NCI-H2029 (cell line): ENCODE results near the gene COA7.

Experiments
- DNase-seq: peaks from one replicate; lab custom pipeline; 2025; lab: John Stamatoyannopoulos, UW

The COA7 gene

GRCh38 chr1:52669696-52670095 lies 28.5 kb downstream of the COA7 start:
- no peak for DNase-seq

DNA sequence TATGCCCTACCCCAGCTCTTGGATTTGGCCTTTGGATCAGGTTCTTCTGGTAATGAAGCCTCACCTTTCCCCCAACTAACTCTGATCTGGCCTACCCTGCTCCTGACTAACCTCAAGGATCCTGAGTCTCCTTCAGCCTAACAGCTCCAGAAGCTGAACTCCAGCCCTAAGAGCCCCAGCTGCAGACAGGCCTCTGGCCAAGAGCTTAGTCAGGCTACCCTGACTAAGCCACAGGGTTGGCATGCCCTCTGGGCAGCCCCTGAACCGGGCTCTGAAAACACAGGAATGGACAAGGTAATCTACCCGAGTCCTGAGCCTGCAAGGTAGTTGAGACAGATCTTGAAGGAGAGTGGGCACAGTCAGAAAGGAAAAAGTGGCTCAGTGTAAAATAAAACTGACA lies 29.4 kb downstream of the COA7 start:
- no peak for DNase-seq

GRCh38 chr1:52667984-52668383 lies 30.2 kb downstream of the COA7 start:
- no peak for DNase-seq

- DNase-seq = no peak
Measured at GRCh38 chr1:52667290-52667689, 30.9 kb downstream of the COA7 start.

GRCh38 chr1:52665006-52665941 lies 32.9 kb downstream of the COA7 start:
- DNase-seq = no peak

DNA sequence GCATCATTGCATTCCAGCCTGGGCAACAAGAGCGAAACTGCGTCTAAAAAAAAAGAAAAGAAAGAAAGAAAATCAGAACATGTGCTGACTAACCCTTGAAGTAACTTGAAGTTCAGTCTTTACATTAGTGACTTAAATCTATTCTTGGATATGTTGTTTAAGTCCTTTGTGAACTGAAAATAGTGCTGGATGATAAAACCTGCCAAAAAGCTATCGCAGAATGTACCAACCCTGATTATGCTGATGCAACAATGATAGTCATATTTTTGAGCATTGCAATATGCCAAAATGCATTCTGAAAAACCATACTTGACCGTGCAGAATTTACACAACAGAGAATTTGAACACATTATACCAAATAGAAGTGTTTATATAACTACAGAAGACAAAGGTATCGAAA lies 34.4 kb downstream of the COA7 start:
- DNase-seq = no peak

DNA sequence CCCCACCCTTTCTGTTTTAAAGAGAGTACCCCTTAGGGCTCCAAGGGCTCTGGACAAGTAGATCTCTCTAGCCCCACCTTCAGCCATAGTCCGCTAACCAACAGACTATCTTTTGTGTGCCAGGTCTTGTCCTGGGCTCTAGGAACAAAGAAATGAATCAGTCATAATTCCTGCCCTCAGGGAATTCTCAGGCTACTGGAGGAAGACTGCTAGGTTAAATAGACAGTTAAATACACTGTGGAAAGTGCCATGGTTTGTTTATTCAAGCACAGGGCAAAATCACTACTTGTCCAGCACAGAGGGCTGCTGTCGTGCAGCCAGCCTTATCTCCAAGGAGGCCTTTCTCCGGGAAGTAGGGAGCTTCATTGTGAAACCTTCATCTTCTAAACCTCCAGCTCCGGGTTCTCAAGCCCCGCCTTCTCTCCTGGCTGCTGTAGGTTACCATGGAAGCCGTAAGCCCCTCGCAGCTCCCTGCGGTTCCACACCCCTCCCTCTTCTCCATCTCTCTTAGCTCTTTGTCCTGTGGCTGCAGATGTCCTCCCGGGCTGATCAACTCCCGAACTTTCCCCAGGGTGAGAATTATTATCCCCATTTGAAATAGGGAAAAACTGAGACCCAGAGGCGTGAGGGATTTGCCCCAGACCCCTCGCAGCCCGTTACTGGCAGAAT lies 35.4 kb downstream of the COA7 start:
- DNase-seq = no peak

GRCh38 chr1:52660807-52661206 lies 37.3 kb downstream of the COA7 start:
- DNase-seq = no peak

GRCh38 chr1:52659851-52660596 lies 38.1 kb downstream of the COA7 start:
- DNase-seq = no peak

DNA sequence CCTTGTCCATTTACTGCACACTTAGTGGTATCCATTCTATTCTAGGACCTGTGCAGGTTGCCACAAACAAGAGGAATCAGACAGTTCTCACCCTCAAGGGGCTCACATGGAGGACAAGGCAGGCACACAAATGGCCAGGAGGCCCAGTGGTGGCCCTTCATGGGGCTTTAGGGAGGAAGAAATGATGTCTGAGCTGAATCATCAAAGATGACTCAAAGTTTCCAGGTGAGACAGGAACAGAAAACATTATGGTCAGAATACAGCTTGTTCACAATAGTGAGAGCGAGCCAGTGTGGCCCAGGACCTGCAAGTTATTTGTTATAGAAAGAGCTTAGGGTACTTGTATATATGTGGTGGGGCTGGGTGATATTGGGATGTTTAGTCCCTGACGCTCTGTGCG lies 38.8 kb downstream of the COA7 start:
- DNase-seq = no peak

GRCh38 chr1:52658795-52659194 lies 39.4 kb downstream of the COA7 start:
- DNase-seq = no peak

- no peak for DNase-seq
Measured at GRCh38 chr1:52657702-52658101, 40.4 kb downstream of the COA7 start.

- no peak for DNase-seq
Measured at GRCh38 chr1:52654063-52654462, 44.1 kb downstream of the COA7 start.

- DNase-seq = no peak
Measured at GRCh38 chr1:52653207-52653849, 44.8 kb downstream of the COA7 start.

GRCh38 chr1:52651904-52652303 lies 46.2 kb downstream of the COA7 start:
- no peak for DNase-seq

- DNase-seq = no peak
Measured at GRCh38 chr1:52645261-52645660, 52.9 kb downstream of the COA7 start.

DNA sequence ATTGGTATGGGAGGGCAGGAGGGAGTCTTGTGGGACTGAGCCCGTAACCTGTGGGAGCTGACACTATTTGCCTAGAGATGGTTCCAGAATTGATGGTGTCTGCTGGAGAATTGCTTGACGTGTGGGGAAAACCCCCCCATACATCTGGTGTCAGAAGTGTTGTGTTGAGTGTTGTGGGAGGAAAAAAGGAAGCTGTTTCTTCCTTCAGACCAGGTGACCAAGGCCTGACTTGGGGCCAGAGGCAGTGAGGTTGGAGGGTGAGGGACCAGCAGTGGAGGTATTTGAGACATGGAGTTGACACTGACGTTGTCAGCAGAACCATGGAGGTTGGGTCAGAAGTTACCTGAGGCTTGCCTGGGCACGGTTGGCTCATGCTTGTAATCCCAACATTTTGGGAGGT lies 56.8 kb downstream of the COA7 start:
- DNase-seq = no peak

- no peak for DNase-seq
Measured at GRCh38 chr1:52640697-52641096, 57.5 kb downstream of the COA7 start.

- no peak for DNase-seq
Measured at GRCh38 chr1:52637946-52638345, 60.2 kb downstream of the COA7 start.

GRCh38 chr1:52636721-52637695 lies 61.1 kb downstream of the COA7 start:
- no peak for DNase-seq
